Activated naive CD4-positive, alpha-beta T cell treated with anti-CD3 and anti-CD28 coated beads, Interleukin-2, amount 50 U/mL, for 72 hours (primary cell): ENCODE results near the gene IPO4. TPM values are rescaled to one million over a fixed set of nuclear protein-coding genes. Genes with fewer than 3 reads are reported as not detected.
"Not testable (repeated sequence)": the region's sequence is repeated elsewhere in the genome, so short reads cannot be mapped to it uniquely, and the experiment has no call there.

Experiments used
- ATAC-seq, 2 donors: fragments of 150-1000 bp; cut with Tn5 transposase; 2 replicates each; pipeline ENCODE4 v1.10.0; 2021; ENCODE audit warnings: mild to moderate bottlenecking in 2 of 2, moderate library complexity in 2 of 2
- DNase-seq, 2 donors: peaks; one replicate each; pipeline ENCODE4 v3.0.0; 2021 to 2022; ENCODE audit warnings: low spot score in 2 of 2
- H3K27ac Mint-ChIP-seq, 2 donors: one replicate each; pipeline ENCODE4 v1.8.0; 2022; ENCODE audit warnings: mild to moderate bottlenecking in 2 of 2, mixed read lengths in 2 of 2
- H3K36me3 Mint-ChIP-seq, 2 donors: one replicate each; pipeline ENCODE4 v1.8.0; 2022; ENCODE audit warnings: mixed read lengths in 2 of 2
- H3K9me3 Mint-ChIP-seq, 2 donors: one replicate each; pipeline ENCODE4 v1.8.0; 2022; ENCODE audit warnings: mixed read lengths in 2 of 2
- total RNA-seq, 2 donors: library from RNA; stranded (reverse); gene quantifications; one replicate each; pipeline ENCODE4 v1.2.3, GENCODE V29; 2022

The IPO4 gene
- total RNA-seq, 2 donors from 2014 or later = 37.5 to 67.6 TPM

DNA sequence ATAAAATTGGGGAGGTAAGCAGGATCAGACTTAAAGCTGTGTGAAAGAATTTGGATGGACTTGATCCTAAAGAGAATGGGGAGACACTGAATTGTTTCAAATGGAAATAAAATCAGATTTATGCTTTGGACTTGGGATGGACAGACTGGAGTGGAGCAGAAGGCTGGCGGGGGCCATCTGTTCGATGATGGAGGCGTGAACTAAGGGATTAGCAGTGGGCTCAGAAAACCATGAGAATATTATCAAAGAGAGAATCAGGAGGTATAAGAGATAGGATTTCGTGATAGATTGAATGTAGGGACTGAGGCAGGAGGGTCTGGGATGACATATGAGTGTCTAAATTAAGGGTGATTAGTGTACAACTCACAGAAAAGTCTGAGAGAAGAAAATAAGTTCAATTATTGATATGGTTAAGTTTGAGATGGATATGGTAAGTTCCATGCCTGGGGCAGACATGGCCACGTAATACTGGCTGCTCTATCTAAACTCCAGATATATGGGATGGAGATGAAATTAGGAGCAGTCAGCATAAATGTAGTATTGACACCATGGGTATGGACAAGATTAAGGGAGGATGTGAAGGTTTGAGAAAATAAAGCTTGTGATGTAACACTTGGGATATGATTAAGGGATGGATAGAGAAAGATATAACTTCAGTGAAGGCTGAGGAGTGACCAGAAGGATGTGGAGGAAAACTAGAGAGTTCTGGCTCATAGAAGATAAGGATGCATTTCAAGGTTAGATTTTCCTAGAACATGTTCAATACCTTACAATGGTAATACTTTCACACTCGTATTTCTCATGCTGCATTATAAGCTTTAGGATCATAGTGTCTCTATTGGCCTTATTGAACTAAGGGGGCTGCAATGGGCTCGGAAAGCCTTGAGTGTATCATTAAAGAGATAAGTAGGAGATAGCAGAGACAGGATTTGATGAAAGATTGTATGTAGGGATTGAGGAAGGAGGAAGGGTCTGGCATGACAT lies 15.8 kb upstream of the IPO4 start:
- H3K36me3 Mint-ChIP-seq = peaks cover 25 to 47% of the 10 kb centered on the region in 2 donors
- no peak for DNase-seq

DNA sequence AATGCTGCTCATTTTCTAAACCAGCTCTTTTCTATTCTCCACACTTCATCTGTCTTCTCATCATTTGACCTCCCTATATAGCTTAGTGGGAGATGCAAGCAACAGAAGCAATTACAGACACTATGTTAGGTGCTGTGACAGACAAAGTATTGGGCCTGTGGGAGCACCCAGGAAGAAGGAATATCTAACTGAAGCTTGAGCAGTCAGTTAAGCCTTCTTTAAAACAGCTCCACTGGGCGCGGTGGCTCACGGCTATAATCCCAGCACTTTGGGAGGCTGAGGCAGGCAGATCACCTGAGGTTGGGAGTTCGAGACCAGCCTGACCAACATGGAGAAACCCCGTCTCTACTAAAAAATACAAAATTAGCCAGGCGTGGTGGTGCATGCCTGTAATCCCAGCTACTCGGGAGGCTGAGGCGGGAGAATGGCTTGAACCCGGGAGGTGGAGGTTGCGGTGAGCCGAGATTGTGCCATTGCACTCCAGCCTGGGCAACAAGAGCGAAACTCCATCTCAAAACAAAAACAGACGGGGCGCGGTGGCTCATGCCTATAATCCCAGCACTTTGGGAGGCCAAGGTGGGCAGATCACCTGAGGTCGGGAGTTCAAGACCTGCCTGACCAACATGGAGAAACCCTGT lies 14.8 kb upstream of the IPO4 start:
- Mint-ChIP-seq H3K9me3 (peaks cover 0 to 10% of the 10 kb centered on the region in 2 donors), H3K36me3 (peaks cover 25 to 55% of the 10 kb centered on the region in 2 donors)
- H3K27ac Mint-ChIP-seq, ATAC-seq, DNase-seq: not testable (repeated sequence)

More for the DNA sequence above, 15.8 kb upstream of the IPO4 start:
- Mint-ChIP-seq H3K27ac (no peak overlapping the region), H3K9me3 (peaks cover 0 to 10% of the 10 kb centered on the region in 2 donors)
- ATAC-seq = no peak

DNA sequence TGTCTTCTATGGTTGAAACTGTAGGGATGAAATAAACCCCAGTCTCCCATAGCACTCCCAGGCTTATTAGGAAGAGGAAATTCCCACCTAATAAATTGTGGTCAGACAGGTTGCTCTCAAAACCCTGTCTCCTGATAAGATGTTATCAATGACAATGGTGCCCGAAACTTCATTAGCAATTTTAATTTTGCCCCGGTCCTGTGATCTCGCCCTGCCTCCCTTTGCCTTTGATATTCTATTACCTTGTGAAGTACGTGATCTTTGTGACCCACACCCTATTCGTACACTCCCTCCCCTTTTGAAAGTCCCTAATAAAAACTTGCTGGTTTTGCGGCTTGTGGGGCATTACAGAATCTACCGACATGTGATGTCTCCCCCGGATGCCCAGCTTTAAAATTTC lies 13.9 kb upstream of the IPO4 start:
- Mint-ChIP-seq H3K36me3 (peaks cover 25 to 48% of the 10 kb centered on the region in 2 donors), H3K27ac (peak overlapping the region in 1 of 2 donors; percentile 48), H3K9me3 (peaks cover 0 to 10% of the 10 kb centered on the region in 2 donors)
- peak in 1 of 2 donors; percentile 16 for DNase-seq
- not testable (repeated sequence) for ATAC-seq

DNA sequence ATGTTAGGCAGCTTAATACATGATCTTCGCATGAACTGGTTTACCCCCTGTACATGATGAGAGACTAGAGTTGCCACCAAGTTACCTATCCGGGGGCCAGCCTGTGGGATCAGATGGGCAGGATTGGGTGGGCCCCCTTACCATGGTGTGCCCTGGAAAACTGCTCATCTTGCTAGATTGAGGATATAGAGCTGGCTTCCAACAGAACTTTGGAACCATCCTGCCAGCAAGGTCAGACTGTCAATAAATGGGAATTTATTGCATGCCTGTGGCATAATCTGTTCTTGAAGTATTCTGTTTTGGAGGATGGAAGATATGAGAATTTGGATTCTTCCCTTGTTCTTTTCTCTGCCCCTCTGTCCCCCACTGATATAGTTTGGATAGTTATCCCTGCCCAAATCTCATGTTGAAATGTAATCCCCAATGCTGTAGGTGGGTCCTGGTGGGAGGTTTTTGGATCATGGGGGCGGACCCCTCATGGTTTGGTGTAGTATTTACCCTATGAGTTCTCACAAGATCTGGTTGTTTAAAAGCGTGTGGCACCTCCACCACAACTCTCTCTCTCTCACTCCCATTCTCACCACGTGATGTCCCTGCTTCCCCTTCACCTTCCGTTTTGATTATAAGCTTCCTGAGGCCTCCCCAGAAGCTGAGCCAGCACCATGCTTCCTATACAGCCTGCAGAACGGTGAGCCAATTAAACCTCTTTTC lies 10.4 kb upstream of the IPO4 start:
- Mint-ChIP-seq H3K27ac (peak overlapping the region in 1 of 2 donors; percentile 60), H3K9me3 (peaks cover 0 to 10% of the 10 kb centered on the region in 2 donors), H3K36me3 (peaks cover 25 to 44% of the 10 kb centered on the region in 2 donors)
- no peak for DNase-seq
- ATAC-seq = no peak

DNA sequence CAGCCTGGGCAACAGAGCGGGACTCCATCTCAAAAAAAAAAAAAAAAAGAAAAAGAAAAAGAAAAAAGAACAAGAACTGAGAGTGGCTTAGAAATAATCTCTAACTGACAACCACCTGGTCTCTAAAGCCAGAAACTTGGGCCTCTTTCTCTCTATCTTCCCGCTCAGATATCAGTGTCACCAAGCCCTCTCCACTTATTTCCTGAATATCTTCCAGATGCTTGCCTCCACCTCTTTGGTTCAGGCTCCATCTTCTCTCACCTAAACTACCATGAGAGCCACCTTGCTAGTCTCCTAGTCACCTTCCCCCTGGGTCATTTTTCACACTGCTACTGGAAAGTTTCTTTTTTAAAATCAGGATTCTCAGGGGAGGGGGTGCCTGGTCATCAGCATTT lies 8.4 kb upstream of the IPO4 start:
- Mint-ChIP-seq H3K27ac (peak overlapping the region; percentile 15 to 84), H3K9me3 (peaks cover 0 to 4% of the 10 kb centered on the region in 2 donors), H3K36me3 (peaks cover 25 to 41% of the 10 kb centered on the region in 2 donors)
- ATAC-seq (no peak), DNase-seq (no peak)

DNA sequence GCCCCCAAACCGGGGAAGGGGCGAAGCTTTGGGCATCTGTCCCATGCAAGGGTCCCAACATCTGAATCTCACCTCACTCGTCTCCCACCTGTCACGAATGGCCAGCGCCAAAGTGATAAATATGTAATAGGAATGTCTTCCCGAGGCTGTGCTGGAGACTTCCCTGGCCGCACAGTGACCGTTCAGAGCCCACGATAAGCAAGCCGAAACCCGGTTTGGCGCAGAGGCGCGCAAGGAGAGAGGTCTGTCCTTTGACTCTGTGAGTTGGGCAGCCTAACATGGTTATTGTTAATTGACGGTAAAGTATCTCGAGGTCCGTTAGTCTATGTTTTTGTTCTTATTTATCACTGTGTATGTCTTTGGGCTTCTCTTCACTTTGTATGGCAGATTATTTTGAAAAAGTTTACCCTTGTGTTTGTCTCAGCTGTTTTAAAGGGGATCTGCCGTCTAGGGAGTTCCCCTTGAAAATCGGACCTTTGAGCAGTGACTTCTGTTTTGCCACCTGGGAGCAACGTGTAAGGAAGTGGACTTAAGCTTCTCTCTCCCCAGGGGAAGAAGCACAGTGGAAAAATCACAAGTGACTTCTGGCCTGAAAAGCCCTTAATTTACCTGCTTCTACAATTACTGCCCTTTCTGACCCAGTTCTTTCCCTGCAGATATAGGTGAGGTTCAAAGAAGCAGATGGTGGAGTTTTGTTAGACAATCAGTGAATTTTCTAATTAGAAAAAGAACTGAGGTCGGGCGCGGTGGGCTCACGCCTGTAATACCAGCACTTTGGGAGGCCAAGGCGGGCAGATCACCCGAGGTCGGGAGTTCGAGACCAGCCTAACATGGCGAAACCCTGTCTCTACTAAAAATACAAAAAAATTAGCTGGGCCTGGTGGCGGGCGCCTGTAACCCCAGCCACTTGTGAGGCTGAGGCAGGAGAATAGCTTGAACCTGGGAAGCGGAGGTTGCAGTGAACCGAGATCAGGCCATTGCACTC lies 7.7 kb upstream of the IPO4 start:
- H3K36me3 Mint-ChIP-seq = peaks cover 23 to 35% of the 10 kb centered on the region in 2 donors
- peak overlapping the region; percentile 84 to 99 for H3K27ac Mint-ChIP-seq
- DNase-seq = no peak
- peaks cover 0 to 1% of the 10 kb centered on the region in 2 donors for H3K9me3 Mint-ChIP-seq
- ATAC-seq = peak in 1 of 2 donors; percentile 15

DNA sequence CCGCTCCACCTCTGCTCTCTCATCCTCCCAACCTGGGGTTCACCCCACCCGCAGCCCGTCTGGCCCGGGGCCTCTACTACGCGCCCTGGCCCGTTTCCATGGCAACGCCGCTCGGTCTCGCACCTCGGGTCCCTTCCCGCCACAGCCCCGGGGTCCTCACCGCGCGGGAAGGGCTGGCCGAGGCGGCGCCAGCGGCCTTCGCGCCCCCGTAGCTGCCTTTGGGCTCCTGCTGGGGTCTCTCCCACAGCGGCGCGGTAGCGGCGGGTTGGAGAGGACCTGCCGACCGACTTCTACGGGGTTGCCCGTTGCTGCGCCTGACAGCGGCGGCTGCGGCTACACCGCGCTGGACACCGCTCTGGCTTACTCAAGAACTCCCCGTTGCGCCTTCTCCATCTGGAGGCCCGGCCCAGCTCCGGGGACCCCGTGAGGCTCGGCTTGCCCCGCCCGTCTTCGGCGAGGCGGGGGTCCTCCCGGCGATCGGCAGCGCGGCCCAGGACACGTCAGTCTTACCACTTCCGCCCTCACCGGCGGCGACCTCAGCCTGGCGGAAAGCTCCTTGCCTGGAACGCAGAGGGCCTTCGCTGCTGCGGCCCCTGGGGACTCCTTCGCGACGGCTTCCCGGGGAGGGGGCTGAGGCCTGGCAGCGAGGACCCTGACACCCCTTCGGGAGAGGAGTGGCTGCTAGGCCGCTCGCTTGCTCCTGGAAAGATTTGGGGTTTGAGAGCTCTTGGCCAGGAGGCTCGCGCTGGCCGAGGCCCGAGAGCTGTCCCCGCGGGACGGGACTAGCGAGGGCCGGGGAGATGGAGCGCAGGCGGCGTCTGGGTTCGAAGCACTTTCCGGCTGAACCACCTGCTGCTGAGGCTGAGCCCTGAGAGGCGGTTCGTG lies 6.8 kb upstream of the IPO4 start, which contains the start of gene TM9SF1:
Gene TM9SF1 (minus strand): TSS at position 256 of the 885 bp plus-strand sequence. CDS start 422 bp downstream, outside the sequence.
- ATAC-seq (peak; percentile 92 to 95), DNase-seq (peak; percentile 86 to 90)
- H3K27ac Mint-ChIP-seq = peak within 1 kb of the TSS; percentile 84 to 99
- peaks cover 21 to 31% of the 10 kb centered on the region in 2 donors for H3K36me3 Mint-ChIP-seq
- H3K9me3 Mint-ChIP-seq = no peaks in the 10 kb centered on the region

DNA sequence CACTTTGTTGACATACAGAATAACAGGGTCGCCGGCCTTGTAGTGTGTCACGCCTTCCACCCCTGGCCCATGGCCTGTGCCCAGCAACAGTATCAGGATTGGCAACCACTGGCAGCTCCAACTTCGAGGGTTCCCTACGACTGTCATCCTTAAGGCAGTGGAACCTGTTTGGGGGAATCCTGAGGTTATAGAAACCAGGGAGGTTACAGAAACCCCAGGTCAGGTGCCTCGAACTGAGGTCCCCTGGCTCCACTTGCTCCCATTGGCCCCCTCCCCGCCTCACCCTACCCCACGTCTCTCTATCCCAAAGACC lies 6.2 kb upstream of the IPO4 start:
- DNase-seq = no peak
- peak overlapping the region; percentile 84 to 94 for H3K27ac Mint-ChIP-seq

DNA sequence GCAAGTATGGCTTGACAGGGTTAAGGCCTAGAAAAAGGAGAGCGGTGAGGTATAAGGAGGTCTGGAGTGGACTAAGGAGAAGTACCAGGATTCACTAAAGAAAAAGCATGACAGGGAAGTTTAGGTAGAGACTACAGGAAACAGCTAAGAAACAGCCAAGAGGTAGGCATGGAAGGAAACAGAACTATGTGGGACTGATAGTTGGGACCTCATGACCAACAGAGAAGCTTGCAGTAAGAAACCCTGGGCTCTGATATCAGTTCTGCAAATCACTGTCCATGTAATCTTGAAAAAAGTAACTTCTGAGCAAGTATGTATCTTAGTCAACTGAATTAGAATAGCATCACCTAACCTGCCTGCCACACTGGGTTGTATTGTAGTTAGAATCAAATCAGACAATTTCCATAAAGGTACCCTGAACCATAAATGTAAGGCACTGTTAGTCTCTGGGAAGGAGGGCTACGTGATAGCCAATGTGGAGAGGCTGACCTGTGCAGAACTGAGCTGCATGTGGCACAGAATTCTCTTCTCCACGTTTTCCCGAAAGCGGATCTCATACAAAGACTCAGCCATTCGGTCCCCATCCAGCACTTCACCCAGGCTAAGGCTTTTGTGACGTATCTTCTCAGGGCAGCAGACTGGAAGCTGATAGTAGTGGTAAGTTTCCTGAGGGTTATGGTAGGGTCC lies 5.7 kb upstream of the IPO4 start:
- ATAC-seq (no peak), DNase-seq (no peak)
- no peaks in the 10 kb centered on the region for H3K9me3 Mint-ChIP-seq
- peak overlapping the region; percentile 84 to 94 for H3K27ac Mint-ChIP-seq
- H3K36me3 Mint-ChIP-seq = peaks cover 21 to 29% of the 10 kb centered on the region in 2 donors

More for the DNA sequence above, 6.2 kb upstream of the IPO4 start:
- Mint-ChIP-seq H3K36me3 (peaks cover 21 to 31% of the 10 kb centered on the region in 2 donors), H3K9me3 (no peaks in the 10 kb centered on the region)
- ATAC-seq = no peak

DNA sequence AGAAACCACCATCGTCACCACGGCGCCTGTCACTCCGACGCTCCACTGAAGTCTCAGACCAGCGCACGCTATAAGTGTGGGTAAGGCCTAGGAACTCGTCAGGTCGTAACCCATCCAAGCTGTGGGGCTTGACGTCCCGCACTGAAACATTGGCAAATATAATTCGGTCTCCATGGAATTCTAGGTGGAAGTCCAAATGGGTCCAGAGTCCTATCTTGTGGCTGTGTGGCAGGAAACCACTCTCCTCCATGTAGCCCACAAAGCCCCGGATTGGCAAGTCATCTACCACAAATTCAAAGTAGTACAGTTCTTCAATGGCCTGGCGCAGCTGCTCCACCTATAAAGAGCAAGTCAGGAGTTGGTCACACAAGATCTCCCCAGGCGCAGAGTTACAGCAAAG lies 4.3 kb upstream of the IPO4 start:
- no peaks in the 10 kb centered on the region for H3K9me3 Mint-ChIP-seq
- no peak overlapping the region for H3K27ac Mint-ChIP-seq
- DNase-seq (no peak), ATAC-seq (no peak)
- H3K36me3 Mint-ChIP-seq = peaks cover 18 to 21% of the 10 kb centered on the region in 2 donors

DNA sequence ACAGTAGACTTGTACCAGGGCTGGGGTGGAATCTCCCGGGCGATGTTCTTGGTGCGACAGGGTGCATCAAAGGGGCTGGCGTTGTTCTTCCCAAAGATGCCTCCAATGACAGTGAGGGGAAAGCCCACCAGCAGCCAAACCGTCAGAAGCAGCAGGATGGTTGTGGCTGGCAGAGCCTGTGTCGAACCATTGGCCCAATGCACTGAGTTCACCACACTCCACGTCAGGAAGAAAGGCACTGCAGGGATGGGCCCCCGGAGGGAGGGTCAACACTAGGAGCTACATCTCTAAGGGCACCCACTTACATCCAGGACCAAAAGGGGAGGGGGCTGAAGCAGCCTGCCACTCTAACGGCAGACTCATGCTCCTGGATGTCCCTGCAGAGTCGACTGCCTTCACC lies 1.8 kb upstream of the IPO4 start:
- Mint-ChIP-seq H3K27ac (no peak overlapping the region), H3K9me3 (no peaks in the 10 kb centered on the region), H3K36me3 (peaks cover 14 to 15% of the 10 kb centered on the region in 2 donors)
- DNase-seq (no peak), ATAC-seq (no peak)

DNA sequence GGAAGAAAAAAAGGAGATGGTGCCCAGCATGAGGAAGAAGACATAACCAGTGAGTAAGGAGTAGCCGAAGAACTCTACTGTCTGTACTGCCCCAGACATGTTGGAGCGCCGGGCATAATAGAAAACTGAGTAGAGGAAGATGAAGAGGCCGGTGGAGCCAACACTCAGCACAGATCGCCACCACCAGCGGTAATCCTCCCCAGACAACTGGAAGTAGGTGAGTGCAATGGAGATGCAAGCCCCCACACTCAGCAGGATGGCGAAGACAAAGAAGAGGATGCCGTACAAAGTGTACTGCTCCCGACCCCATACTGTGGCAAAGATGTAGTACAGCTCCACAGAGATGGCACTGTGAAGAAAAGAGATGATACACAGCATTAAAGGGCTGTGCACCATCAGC lies 844 bp upstream of the IPO4 start:
- H3K27ac Mint-ChIP-seq = peak overlapping the region in 1 of 2 donors; percentile 73
- no peak for ATAC-seq

DNA sequence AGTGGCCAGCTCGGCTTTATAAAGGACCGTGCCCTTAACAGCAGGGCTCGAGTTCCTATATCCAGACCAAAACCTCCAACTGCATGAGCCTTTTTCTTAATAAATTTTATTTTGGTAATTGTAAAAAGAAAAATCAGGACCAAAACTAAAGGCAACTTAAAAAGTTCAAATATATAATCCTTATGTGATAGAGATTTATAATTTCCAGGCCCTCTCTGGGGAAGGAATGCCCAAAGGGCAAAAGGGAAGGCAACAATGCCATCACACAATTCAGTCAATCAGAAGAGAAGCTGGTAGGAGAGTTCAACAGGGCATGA lies 401 bp upstream of the IPO4 start:
- Mint-ChIP-seq H3K9me3 (no peaks in the 10 kb centered on the region), H3K27ac (peak overlapping the region; percentile 73 to 88), H3K36me3 (peaks cover 14 to 15% of the 10 kb centered on the region in 2 donors)
- DNase-seq (no peak), ATAC-seq (no peak)

More for the DNA sequence above, 844 bp upstream of the IPO4 start:
- Mint-ChIP-seq H3K9me3 (no peaks in the 10 kb centered on the region), H3K36me3 (peaks cover 14 to 15% of the 10 kb centered on the region in 2 donors)
- DNase-seq = no peak

DNA sequence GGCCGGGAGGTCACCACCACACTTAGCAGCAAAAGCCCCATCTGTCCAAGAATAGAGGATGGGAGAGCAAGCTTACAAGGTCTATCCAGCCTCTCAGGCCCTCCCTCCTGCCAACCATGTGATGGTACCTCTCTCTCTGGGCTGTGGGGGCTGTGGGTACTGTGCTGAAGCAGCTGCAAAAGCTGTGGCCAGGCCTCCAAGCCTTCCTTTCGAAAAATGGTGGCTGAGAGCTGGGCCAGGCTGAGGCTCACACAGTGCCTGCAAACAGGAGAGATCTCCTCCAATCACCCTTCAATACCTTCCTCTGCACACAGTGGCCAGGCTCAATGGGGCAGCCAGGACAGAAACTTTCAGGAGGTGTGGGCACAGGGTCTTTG lies 1.1 kb downstream of the IPO4 start:
- peaks cover 8 to 9% of the 10 kb centered on the region in 2 donors for H3K36me3 Mint-ChIP-seq

More for the DNA sequence above, 1.1 kb downstream of the IPO4 start:
- no peak for ATAC-seq
- H3K27ac Mint-ChIP-seq = peak overlapping the region; percentile 73 to 88
- H3K9me3 Mint-ChIP-seq = no peaks in the 10 kb centered on the region
- DNase-seq = no peak
